Trophoblast cell (in vitro differentiated cells and primary cell): ENCODE measurements around the gene IL4I1.

Experiments used
- DNase-seq, 2 donors: peaks; one replicate each; pipeline ENCODE4 v3.0.0-alpha.2; 2016
- H2AFZ ChIP-seq: 2 replicates; pipeline ENCODE4 v1.6.1; 2013; ENCODE audit warnings: low read length, moderate library complexity, mild to moderate bottlenecking; ENCODE audit not compliant: insufficient read depth, poor library complexity
- H2AK5ac ChIP-seq: 2 replicates; pipeline ENCODE4 v1.6.1; 2013; ENCODE audit warnings: mild to moderate bottlenecking, low read length
- H2BK120ac ChIP-seq: 2 replicates; pipeline ENCODE4 v1.6.1; 2013; ENCODE audit warnings: low read length, mild to moderate bottlenecking, moderate library complexity; ENCODE audit not compliant: insufficient read depth, poor library complexity
- H2BK12ac ChIP-seq: 2 replicates; pipeline ENCODE4 v1.6.1; 2013; ENCODE audit warnings: mild to moderate bottlenecking, low read length, moderate library complexity
- H2BK5ac ChIP-seq: 2 replicates; pipeline ENCODE4 v1.6.1; 2013; ENCODE audit warnings: low read length, low read depth, moderate library complexity, mild to moderate bottlenecking; ENCODE audit not compliant: poor library complexity
- H3K14ac ChIP-seq: 2 replicates; pipeline ENCODE4 v1.6.1; 2013; ENCODE audit warnings: mild to moderate bottlenecking, low read length
- H3K18ac ChIP-seq: 2 replicates; pipeline ENCODE4 v1.6.1; 2013; ENCODE audit warnings: mild to moderate bottlenecking, low read length
- H3K23ac ChIP-seq: 2 replicates; pipeline ENCODE4 v1.6.1; 2013; ENCODE audit warnings: low read length
- H3K27ac ChIP-seq: 2 replicates; pipeline ENCODE4 v1.5.1; 2013; ENCODE audit warnings: low read depth, mild to moderate bottlenecking, inconsistent platforms, low read length, moderate library complexity
- H3K27me3 ChIP-seq: 2 replicates; pipeline ENCODE4 v1.6.1; 2013; ENCODE audit warnings: inconsistent platforms, mild to moderate bottlenecking, low read length, moderate library complexity; ENCODE audit not compliant: insufficient read depth
- H3K36me3 ChIP-seq, 2 experiments: 1 replicate in 1 of 2; 2 replicates in 1 of 2; pipeline ENCODE4 v1.6.1; 2013; ENCODE audit warnings: low read length in 2 of 2, mild to moderate bottlenecking in 2 of 2, moderate library complexity in 1 of 2; ENCODE audit not compliant: insufficient read depth in 2 of 2, control insufficient read depth in 1 of 2
- H3K4ac ChIP-seq: 2 replicates; pipeline ENCODE4 v1.6.1; 2013; ENCODE audit warnings: low read depth, mild to moderate bottlenecking, low read length, moderate library complexity
- H3K4me1 ChIP-seq, 2 experiments: 1 replicate in 1 of 2; 2 replicates in 1 of 2; pipeline ENCODE4 v1.6.1; 2013; ENCODE audit warnings: low read length in 2 of 2, mild to moderate bottlenecking in 2 of 2, moderate library complexity in 1 of 2; ENCODE audit not compliant: insufficient read depth in 2 of 2, control insufficient read depth in 1 of 2
- H3K4me2 ChIP-seq: 2 replicates; pipeline ENCODE4 v1.6.1; 2013; ENCODE audit warnings: inconsistent platforms, mild to moderate bottlenecking, low read length, moderate library complexity
- H3K4me3 ChIP-seq: 2 replicates; pipeline ENCODE4 v1.5.1; 2013; ENCODE audit warnings: mild to moderate bottlenecking, low read depth, low read length, inconsistent platforms
- H3K79me1 ChIP-seq: one replicate; pipeline ENCODE4 v1.6.1; 2013; ENCODE audit warnings: low read length
- H3K79me2 ChIP-seq: 2 replicates; pipeline ENCODE4 v1.6.1; 2013; ENCODE audit warnings: low read length, mild to moderate bottlenecking; ENCODE audit not compliant: control insufficient read depth, insufficient read depth, poor library complexity
- H3K9ac ChIP-seq: 2 replicates; pipeline ENCODE4 v1.6.1; 2013; ENCODE audit warnings: mild to moderate bottlenecking, low read length
- H3K9me3 ChIP-seq: 2 replicates; pipeline ENCODE4 v1.6.1; 2013; ENCODE audit warnings: low read depth, mild to moderate bottlenecking, control low read depth, inconsistent platforms, low read length; ENCODE audit not compliant: insufficient read depth
- H4K12ac ChIP-seq: 2 replicates; pipeline ENCODE4 v1.6.1; 2013; ENCODE audit warnings: low read depth, mild to moderate bottlenecking, low read length, moderate library complexity
- H4K8ac ChIP-seq: 2 replicates; pipeline ENCODE4 v1.6.1; 2013; ENCODE audit warnings: low read depth, mild to moderate bottlenecking, low read length, moderate library complexity
- H4K91ac ChIP-seq: one replicate; pipeline ENCODE4 v1.6.1; 2013; ENCODE audit warnings: low read depth, mild to moderate bottlenecking, low read length, moderate library complexity
- WGBS: extraction: QIAGEN DNeasy Blood & Tissue Kit; methylation state at CpG from one replicate; pipeline ENCODE4 v1.1.7; 2013; ENCODE audit warnings: missing lambda C conversion rate; ENCODE audit not compliant: insufficient read length, insufficient coverage; ENCODE audit errors: extremely low coverage; 5-methylcytosine and 5-hydroxymethylcytosine counted together

Gene IL4I1

DNA sequence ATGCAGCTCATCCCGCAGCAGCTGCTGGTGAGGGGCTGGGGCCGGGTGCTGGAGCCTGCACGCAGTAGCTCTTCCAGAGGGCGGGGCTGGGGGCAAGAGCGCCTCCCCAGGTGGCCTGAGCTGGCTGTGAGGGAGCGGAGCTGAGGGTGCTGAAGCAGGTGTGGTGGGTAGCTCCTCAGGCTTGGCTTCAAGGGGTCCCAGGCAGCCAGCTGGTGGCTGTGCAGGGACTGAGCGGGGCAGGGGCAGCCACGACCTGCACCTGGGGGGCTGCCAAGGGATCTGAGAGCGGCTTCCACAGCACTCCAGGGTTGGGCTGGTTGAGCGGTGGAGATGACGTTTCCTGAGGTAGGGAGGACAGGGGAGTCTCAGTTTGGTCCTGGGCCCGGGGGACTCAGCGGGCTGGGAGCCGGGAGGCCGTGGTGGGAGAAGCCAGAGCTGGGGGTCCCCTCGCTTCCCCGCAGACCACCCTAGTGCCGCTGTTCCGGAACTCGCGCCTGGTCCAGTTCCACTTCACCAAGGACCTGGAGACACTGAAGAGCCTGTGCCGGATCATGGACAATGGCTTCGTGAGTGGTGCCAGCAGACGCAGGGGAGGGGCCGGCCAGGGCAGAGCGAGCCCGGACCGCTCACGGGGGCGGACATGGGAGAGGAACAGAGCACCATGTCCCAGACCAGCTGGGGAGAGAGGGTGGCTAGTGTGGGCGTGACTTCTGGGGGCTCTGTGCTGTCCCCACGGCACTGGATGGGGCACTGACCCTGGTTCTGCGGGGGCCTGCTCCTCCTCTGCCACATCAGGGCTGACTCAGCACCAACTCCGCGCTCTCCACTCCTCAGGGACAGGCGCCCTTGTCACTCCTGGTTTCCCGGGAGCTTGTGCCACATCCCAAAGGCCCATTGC is 38.4 kb downstream of the IL4I1 start:
- peaks cover 84 to 91% of the 10 kb centered on the region in 2 experiments for H3K36me3 ChIP-seq

DNA sequence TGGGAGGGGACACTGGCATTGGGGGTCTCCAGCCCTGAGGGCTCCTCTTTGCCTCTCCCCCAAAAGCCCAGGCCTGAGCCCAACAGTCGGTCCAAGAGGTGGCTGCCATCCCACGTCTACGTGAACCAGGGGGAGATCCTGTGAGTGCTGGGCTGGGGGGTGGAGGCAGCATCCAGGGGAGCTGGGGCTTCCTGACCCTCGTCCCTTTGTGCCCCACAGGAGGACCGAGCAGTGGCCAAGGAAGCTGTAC is 38.9 kb downstream of the IL4I1 start:
- Histone ChIP-seq H3K4me1 (peaks cover 0 to 9% of the 10 kb centered on the region in 2 experiments), H3K4ac (no peak overlapping the region), H3K4me2 (no peak overlapping the region), H2BK120ac (no peak overlapping the region), H2AK5ac (no peak overlapping the region), H2BK12ac (no peak overlapping the region), H3K18ac (no peak overlapping the region), H3K79me2 (peaks cover 2% of the 10 kb centered on the region), H4K12ac (no peak overlapping the region), H3K14ac (no peak overlapping the region), H3K27me3 (no peaks in the 10 kb centered on the region), H2BK5ac (no peak overlapping the region), H4K91ac (no peak overlapping the region), H3K79me1 (no peaks in the 10 kb centered on the region), H3K36me3 (peaks cover 79 to 85% of the 10 kb centered on the region in 2 experiments), H4K8ac (no peak overlapping the region), H2AFZ (no peak overlapping the region), H3K4me3 (no peak overlapping the region), H3K9ac (no peak overlapping the region), H3K23ac (no peak overlapping the region), H3K9me3 (no peaks in the 10 kb centered on the region), H3K27ac (no peak overlapping the region)
- no CpG with 5 or more reads among the region's 5 CpGs for WGBS
- no peak for DNase-seq

More for the DNA sequence above, 38.4 kb downstream of the IL4I1 start:
- no peak overlapping the region for H3K14ac ChIP-seq
- no peak overlapping the region for H2AK5ac ChIP-seq
- H3K9ac ChIP-seq = no peak overlapping the region
- peak overlapping the region; percentile 16 for H4K12ac ChIP-seq
- H3K4me1 ChIP-seq = peaks cover 0 to 8% of the 10 kb centered on the region in 2 experiments
- no peak overlapping the region for H2BK120ac ChIP-seq
- no CpG with 5 or more reads among the region's 37 CpGs for WGBS
- peak; percentile 31 to 47 for DNase-seq
- no peaks in the 10 kb centered on the region for H3K9me3 ChIP-seq
- H3K79me1 ChIP-seq = no peaks in the 10 kb centered on the region
- H2BK12ac ChIP-seq = no peak overlapping the region
- no peak overlapping the region for H4K8ac ChIP-seq
- no peak overlapping the region for H2BK5ac ChIP-seq
- no peak overlapping the region for H3K18ac ChIP-seq
- peaks cover 2% of the 10 kb centered on the region for H3K79me2 ChIP-seq
- H2AFZ ChIP-seq = no peak overlapping the region
- no peak overlapping the region for H3K4me3 ChIP-seq
- H3K27me3 ChIP-seq = no peaks in the 10 kb centered on the region
- no peak overlapping the region for H3K27ac ChIP-seq
- no peak overlapping the region for H3K4ac ChIP-seq
- no peak overlapping the region for H4K91ac ChIP-seq
- no peak overlapping the region for H3K23ac ChIP-seq
- no peak overlapping the region for H3K4me2 ChIP-seq

- no peak overlapping the region for H4K91ac ChIP-seq
- H2AFZ ChIP-seq = no peak overlapping the region
- H3K36me3 ChIP-seq = peaks cover 76 to 81% of the 10 kb centered on the region in 2 experiments
- H3K9ac ChIP-seq = no peak overlapping the region
- no peak overlapping the region for H3K4me3 ChIP-seq
- H3K14ac ChIP-seq = no peak overlapping the region
- WGBS = no CpG with 5 or more reads among the region's 26 CpGs
- peaks cover 3% of the 10 kb centered on the region for H3K79me2 ChIP-seq
- H2BK12ac ChIP-seq = no peak overlapping the region
- H3K9me3 ChIP-seq = no peaks in the 10 kb centered on the region
- peaks cover 1 to 12% of the 10 kb centered on the region in 2 experiments for H3K4me1 ChIP-seq
- DNase-seq = no peak
- no peaks in the 10 kb centered on the region for H3K79me1 ChIP-seq
- H4K12ac ChIP-seq = no peak overlapping the region
- H4K8ac ChIP-seq = no peak overlapping the region
- H3K23ac ChIP-seq = no peak overlapping the region
- no peak overlapping the region for H3K4me2 ChIP-seq
- H2AK5ac ChIP-seq = no peak overlapping the region
- H2BK5ac ChIP-seq = no peak overlapping the region
- no peak overlapping the region for H3K18ac ChIP-seq
- no peaks in the 10 kb centered on the region for H3K27me3 ChIP-seq
- H3K4ac ChIP-seq = no peak overlapping the region
- no peak overlapping the region for H3K27ac ChIP-seq
- H2BK120ac ChIP-seq = no peak overlapping the region
Observed at GRCh38 chr19:49857061-49857837, 39.4 kb downstream of the IL4I1 start.

GRCh38 chr19:49856574-49857021 is 40.1 kb downstream of the IL4I1 start:
- Histone ChIP-seq H3K18ac (no peak overlapping the region), H2AFZ (no peak overlapping the region), H3K4me2 (no peak overlapping the region), H3K79me2 (peaks cover 9% of the 10 kb centered on the region), H3K14ac (no peak overlapping the region), H2BK5ac (no peak overlapping the region), H3K23ac (no peak overlapping the region), H3K9ac (no peak overlapping the region), H3K79me1 (no peaks in the 10 kb centered on the region), H3K4me3 (no peak overlapping the region), H3K27ac (no peak overlapping the region), H2BK12ac (no peak overlapping the region), H2AK5ac (no peak overlapping the region), H4K91ac (no peak overlapping the region), H2BK120ac (no peak overlapping the region), H3K9me3 (no peaks in the 10 kb centered on the region), H4K8ac (no peak overlapping the region), H3K4ac (no peak overlapping the region), H3K27me3 (no peaks in the 10 kb centered on the region), H4K12ac (no peak overlapping the region), H3K4me1 (peaks cover 4 to 15% of the 10 kb centered on the region in 2 experiments), H3K36me3 (peaks cover 75 to 78% of the 10 kb centered on the region in 2 experiments)
- no peak for DNase-seq
- no CpG with 5 or more reads among the region's 18 CpGs for WGBS
